Measurements from ENCODE around the gene LCT. TPM values are rescaled to one million over a fixed set of nuclear protein-coding genes. Genes with fewer than 3 reads are reported as not detected.

Gene LCT
- polyA plus RNA-seq, 2 of the 4 experiments (the other 2 are of a cell fraction), result 0.04 TPM

- POLR2A ChIA-PET, result interaction anchor here (1.0 kb wide), 1 partner anchor 78 kb away, joined by 3 read pairs; the partner anchor contains the start of gene MCM6
- CTCF ChIA-PET, result interaction anchor here (1.1 to 4.3 kb wide), 15 partner anchors 9 to 810 kb away, joined by 3 to 29 read pairs (median 7); no protein-coding TSS in a partner anchor
- ATAC-seq (peak; percentile 41 to 63; a peak in 3 of 6 replicates), DNase-seq (ENCODE audit: low read depth in 1 of 2, low spot score in 1 of 2) (peak in 1 of 2 experiments; percentile 22), FAIRE-seq (no peak)
- WGBS (ENCODE audit: missing lambda C conversion rate), result 39% methylated on average over 4 of the region's 4 CpGs
- H3K9me3 ChIP-seq, result peaks cover 20% of the 10 kb centered on the region
- H3K4me3 ChIP-seq, result no peak overlapping the region
- no peak for TF ChIP-seq HOXA7 (CRISPR knock-in tag; IDR thresholded peaks at IDR 0.05)
- no peak overlapping the region for H3K27ac ChIP-seq
- no peaks in the 10 kb centered on the region for H3K4me1 ChIP-seq
- H3K4me2 ChIP-seq, result no peak overlapping the region
Observed at GRCh38 chr2:135798762-135799161, 38.2 kb downstream of the LCT start.

GRCh38 chr2:135798275-135798705 lies 38.7 kb downstream of the LCT start:
- WGBS (ENCODE audit: missing lambda C conversion rate), result 70% methylated on average over 5 of the region's 5 CpGs
- Histone ChIP-seq H3K4me1 (no peaks in the 10 kb centered on the region), H3K9me3 (peaks cover 20% of the 10 kb centered on the region), H3K27ac (no peak overlapping the region), H3K4me2 (no peak overlapping the region), H3K4me3 (no peak overlapping the region)
- peak; percentile 6 to 13; a peak in 3 of 6 replicates for ATAC-seq
- no peak for DNase-seq (ENCODE audit: low read depth in 1 of 2, low spot score in 1 of 2)
- FAIRE-seq, result no peak
- TF ChIP-seq E2F6 (IDR thresholded peaks at IDR 0.05; ENCODE audit: borderline replicate concordance, low read depth) (no peak), ESRRA (IDR thresholded peaks at IDR 0.05; ENCODE audit: borderline replicate concordance, low read length) (no peak), EHMT2 (IDR thresholded peaks at IDR 0.05; ENCODE audit: low read depth) (no peak), HES2 (IDR thresholded peaks at IDR 0.05) (no peak), CBX8 (IDR thresholded peaks at IDR 0.05) (no peak), MAZ (IDR thresholded peaks at IDR 0.05; ENCODE audit: borderline replicate concordance, low read depth, low read length) (no peak), NFE2L2 (conservative IDR thresholded peaks at IDR 0.05; ENCODE audit: low read length) (no peak), TP53 (CRISPR knock-in tag; IDR thresholded peaks at IDR 0.05) (no peak), POLR2A (IDR thresholded peaks at IDR 0.05; ENCODE audit: low read length) (no peak)
- ChIA-PET POLR2A (interaction anchor here (1.0 kb wide), 1 partner anchor 78 kb away, joined by 3 read pairs; the partner anchor contains the start of gene MCM6), CTCF (interaction anchor here (0.7 to 4.3 kb wide), 26 partner anchors 9 to 840 kb away, joined by 3 to 29 read pairs (median 7); partner anchors contain the start of gene UBXN4)

GRCh38 chr2:135797497-135798274 lies 39.3 kb downstream of the LCT start:
- H3K4me2 ChIP-seq, result peak overlapping the region; percentile 37; the same call in 2 of the 3 replicates
- TF ChIP-seq MAX (IDR thresholded peaks at IDR 0.05) (peak; percentile 82), CTCF (IDR thresholded peaks at IDR 0.05) (peak; percentile 86), BHLHE40 (IDR thresholded peaks at IDR 0.05; ENCODE audit: low read depth, low read length) (peak; percentile 98), RAD21 (conservative IDR thresholded peaks at IDR 0.05 in 1 of 2, IDR thresholded peaks at IDR 0.05 in 1 of 2) (peak; percentile 41 to 59; a peak in 3 of 5 replicates), HEYL (CRISPR knock-in tag; IDR thresholded peaks at IDR 0.05) (no peak), CEBPB (IDR thresholded peaks at IDR 0.05) (peak in 1 of 2 experiments; percentile 54; a peak in 2 of 4 replicates), TFCP2L1 (CRISPR knock-in tag; IDR thresholded peaks at IDR 0.05) (no peak), SMC3 (IDR thresholded peaks at IDR 0.05) (peak; percentile 67)
- ATAC-seq (peak; percentile 86 to 95), DNase-seq (ENCODE audit: low read depth in 1 of 2, low spot score in 1 of 2) (peak; percentile 75 to 82), FAIRE-seq (no peak)
- H3K9me3 ChIP-seq, result peaks cover 20% of the 10 kb centered on the region
- H3K4me1 ChIP-seq, result no peaks in the 10 kb centered on the region
- 32% methylated on average over 22 of the region's 22 CpGs for WGBS (ENCODE audit: missing lambda C conversion rate)
- ChIA-PET CTCF (interaction anchor here (0.7 to 4.3 kb wide), 41 partner anchors 9 to 839 kb away, joined by 3 to 29 read pairs (median 4); partner anchors contain the start of gene UBXN4), POLR2A (interaction anchor here (0.7 to 1.0 kb wide), 2 partner anchors 79 to 746 kb away, joined by 3 to 5 read pairs; partner anchors contain the start of genes MCM6 and RAB3GAP1)
- H3K27ac ChIP-seq, result peak overlapping the region in 1 of 2 experiments; percentile 46; a peak in 2 of 6 replicates
- H3K4me3 ChIP-seq, result no peak overlapping the region
